ENCODE data around the gene CYP2A6.
"Not testable (repeated sequence)": the region's sequence is repeated elsewhere in the genome, so short reads cannot be mapped to it uniquely, and the experiment has no call there.

GRCh38 chr19:40838477-40838876 is 11.8 kb downstream of the CYP2A6 start:
- TF ChIP-seq CTCF, POLR2A (IDR thresholded peaks at IDR 0.05): not testable (repeated sequence)

Data from body of pancreas (tissue), 4 donors.